EH (cell line): ENCODE data around the gene NBPF1.
A peak's percentile ranks its signal among the peaks of the same experiment; 100 is the strongest.
"Not testable (repeated sequence)": the region's sequence is repeated elsewhere in the genome, so short reads cannot be mapped to it uniquely, and the experiment has no call there.

Experiments used
- DNase-seq: peaks from one replicate; pipeline ENCODE4 v3.0.0-alpha.2; 2015; ENCODE audit warnings: low read depth

The NBPF1 gene

DNA sequence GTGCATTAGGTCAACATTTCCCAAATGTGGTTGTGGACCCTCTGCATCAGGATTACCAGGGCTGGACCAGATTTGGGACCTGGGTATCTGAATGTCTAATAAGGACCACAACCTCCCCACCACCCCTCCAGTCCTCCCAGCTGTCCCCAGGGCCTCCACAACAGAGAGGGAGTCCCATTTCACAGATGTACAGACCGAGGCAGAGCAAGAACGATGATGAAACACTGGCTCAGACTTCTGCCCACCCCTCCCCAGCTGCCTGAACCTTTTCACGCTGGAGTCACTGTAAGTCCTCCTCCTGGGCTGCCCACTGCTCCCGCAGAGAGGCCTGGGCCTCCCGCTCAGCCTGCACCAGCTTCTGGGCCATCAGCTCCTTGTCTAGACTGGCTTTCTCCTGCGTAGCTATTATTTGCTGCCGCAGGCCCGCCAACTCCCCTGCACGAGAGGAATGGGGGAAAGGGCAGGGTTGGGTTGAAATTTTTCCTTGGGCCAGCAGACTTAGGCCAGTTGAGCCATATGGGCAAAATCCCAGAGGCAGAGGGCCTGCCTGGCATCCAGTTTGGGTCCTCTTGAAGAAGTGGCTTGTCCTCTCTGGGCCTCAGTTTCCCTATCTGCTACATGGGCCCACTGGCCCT, 8.4 kb upstream of the NBPF1 start:
- not testable (repeated sequence) for DNase-seq

DNA sequence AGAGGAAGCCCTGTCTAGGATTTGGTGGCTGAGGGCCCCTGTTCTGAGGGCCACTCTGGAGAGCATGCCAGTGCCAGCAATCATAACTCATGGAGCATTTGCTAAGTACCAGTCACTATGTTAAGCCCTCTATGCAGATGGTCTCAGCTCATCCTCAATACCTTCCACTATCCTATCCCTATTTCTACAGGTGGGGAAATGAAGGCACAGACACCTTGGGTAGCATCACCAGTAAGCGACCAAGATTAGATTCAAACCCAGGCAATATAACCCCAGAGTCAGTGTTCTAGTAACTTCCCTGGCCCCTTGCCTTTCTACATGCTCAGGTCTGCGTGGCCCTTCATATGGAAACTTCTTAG, 7.9 kb upstream of the NBPF1 start:
- no peak for DNase-seq

DNA sequence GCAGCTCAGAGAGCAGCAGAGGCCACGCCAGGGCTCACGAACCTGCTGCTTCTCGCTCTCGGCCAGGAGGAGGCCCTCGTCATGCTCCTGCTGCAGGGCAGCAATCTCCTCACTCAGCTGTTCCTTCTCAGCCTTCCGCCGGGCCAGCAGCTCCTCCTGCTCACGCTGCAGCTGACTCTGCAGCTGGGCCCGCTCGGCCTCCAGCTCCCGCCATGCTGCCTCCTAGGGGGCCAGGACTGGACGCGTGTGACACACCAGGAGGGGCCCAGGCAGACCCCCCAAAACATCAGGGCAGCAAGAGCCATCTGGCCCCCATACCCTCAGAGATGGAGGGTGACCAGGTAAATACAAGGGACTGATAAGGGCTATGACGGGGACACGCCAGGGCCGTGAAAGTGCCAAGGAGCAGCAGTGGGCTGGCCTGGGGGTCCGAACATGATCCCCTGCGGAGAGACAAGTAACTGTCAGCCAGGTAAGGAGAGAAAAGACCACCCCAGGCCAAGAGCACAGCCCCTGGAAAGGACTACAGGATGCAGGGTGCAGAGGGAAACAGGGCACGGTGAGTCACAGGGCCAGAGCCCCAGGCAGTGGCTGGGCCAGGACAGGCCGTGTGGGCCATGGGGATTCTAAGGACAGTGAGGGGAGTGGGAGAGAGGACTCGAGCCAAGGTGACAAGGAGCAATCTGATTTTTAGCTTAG, 6.6 kb upstream of the NBPF1 start:
- not testable (repeated sequence) for DNase-seq

DNA sequence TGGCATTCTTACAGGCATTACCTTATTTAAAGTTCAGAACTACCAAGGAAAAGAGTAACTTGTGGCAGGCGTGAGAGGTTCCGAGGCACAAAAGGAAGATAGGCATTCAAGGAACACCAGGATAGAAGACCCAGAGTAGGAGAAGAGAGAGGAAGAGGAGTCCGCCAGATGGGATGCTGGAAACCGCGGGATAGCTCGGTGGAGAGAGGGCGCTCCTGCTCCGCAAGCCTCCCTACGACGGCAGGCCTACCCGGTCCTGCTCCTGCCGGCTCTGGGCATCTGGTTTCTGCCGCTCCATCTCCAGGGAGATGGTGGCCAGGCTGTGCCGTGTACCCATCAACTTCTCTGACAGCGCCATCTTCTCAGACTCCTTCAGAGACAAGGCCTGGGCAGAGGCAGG, 5.4 kb upstream of the NBPF1 start:
- no peak for DNase-seq

DNA sequence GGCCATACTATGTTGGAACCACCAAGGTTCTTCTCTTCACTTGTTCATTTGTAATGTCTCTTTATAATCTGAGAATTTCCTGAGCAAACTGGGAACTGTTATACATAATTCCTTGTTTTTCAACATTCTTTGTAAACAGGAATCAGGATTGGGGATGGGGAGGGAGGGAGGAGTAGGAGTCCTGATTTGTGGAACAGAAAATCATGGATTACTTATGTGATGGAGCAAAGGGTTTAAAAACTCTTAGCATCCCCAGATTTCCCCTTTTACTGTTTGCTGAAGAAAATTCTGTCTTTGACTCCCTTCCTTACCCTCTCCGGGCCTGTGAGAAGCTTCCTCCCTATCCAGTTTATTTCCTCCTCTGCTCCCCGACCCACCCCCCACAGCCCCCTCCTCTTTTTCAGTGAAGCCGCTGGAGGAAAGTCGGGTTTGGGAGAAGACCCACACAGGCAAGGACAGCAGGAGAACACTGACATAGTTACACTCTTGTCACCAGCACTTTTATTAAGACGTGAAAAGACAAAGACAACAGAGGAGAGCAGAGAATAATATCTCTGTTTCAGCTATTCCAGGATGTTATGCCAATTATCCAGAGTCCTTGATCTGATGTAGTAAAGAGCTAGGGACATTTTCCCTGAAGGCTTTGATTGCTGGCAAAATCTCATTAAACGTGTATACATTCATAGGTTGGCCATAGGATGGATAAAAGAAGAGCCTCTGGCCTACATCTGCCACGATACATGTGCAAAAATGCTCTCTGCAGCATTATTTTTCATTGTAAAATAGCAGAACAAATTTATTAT, 4.6 kb upstream of the NBPF1 start:
- no peak for DNase-seq

DNA sequence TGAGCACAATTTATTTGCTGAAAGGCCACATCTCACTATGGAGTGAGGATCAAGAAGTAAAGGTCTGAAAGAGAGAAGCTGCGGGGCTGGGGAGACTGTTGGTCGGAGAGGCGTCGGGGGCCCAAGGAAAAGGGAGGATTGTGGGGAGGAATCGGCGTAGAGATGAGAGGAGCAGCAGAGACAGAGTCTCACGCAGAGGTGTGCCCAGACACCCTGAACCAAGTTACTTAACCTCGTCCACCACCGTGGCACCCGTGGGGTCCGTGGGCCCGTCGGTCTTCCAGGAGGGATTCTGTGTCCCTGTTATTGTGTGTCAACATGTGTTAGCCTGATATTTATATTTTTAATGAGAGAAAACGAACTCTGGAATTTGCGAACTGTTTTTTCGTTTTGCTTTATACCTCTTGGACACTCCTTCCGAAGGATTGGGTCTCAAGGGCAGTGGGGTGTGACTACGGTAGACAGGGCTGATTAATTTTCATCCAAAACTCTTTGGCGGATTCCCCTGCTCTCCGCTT, 3.8 kb upstream of the NBPF1 start:
- no peak for DNase-seq

DNA sequence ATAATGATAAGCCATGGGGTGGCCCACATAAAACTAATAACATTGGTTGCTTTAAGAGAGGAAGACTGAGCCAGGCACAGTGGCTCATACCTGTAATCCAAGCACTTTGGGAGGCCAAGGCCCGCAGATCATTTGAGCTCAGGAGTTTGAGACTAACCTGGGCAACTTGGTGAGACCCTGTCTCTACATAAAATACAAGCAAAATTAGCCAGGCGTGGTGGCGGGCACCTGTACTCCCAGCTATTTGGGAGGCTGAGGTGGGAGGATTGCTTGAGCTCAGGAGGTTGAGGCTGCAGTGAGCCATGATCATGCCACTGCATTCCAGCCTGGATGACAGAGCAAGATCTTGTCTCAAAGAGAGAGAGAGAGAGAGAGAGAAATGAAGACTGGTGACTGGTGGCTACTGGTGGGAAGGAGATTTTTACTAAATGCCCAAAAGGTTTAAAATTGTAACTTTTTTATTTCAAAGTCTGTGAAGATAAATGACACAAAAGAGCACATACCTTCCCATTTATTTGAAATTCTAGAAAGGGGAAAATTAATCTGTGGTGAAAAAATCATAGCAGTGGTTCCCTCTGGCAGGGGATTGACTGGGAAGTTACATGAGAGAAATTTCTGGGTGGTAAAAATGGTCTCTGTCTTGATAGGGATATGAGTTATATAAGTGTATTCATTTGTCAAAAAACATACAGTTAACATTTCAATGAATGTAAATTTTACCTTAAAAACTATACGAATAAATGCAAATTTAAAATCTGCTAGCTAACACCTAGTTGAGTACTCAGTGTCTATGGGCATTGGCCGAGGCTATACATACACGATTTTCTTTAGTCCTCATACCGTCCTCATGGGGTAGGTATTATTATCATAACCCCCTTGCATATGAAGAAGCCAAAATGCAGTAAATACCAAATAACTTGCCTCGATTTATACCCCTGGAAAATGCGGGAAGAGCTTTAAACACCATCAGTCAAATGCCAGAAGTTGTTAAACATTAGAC, 2.2 kb upstream of the NBPF1 start:
- no peak for DNase-seq

DNA sequence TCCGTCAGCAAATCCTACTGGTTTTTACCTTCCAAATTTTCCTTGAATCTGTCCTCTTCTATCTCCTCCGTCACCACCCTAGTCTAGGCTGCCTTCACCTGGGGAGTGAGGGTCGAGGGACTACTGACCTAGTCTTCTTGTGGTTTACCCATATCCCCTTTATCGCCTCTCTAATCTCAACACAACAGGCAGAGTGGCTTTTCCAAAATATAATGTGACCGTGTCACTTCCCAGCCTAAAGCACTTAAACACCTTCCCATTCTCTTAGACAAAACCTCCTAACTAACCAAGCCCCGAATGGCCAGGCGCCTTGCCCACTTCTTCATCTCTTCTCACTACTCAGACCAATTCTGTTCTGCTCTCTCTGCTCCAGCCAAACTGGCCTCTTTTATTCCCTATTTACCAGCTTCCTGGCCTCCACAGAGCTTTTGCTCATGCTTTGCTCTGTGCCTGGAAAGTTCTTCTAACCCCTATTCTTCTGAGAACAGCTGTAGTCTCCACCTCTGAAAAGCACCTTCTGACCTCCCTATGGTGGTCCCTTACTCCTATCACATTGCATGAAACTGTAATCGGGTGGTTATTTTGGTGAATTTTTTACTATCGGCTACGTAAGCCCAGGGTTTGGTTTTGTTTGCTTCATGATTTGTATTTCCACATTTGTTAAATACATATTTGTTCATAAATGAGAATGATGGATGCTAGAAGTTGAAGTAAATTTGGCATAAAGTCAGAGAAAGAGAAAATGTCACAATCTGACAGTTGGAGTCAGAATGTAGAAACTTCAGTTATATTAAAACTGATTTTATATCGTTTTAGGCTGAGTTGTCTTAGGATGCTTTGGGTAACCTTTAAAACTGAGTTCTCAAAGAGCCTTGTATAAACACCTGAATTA, 1.2 kb upstream of the NBPF1 start:
- DNase-seq: no peak

DNA sequence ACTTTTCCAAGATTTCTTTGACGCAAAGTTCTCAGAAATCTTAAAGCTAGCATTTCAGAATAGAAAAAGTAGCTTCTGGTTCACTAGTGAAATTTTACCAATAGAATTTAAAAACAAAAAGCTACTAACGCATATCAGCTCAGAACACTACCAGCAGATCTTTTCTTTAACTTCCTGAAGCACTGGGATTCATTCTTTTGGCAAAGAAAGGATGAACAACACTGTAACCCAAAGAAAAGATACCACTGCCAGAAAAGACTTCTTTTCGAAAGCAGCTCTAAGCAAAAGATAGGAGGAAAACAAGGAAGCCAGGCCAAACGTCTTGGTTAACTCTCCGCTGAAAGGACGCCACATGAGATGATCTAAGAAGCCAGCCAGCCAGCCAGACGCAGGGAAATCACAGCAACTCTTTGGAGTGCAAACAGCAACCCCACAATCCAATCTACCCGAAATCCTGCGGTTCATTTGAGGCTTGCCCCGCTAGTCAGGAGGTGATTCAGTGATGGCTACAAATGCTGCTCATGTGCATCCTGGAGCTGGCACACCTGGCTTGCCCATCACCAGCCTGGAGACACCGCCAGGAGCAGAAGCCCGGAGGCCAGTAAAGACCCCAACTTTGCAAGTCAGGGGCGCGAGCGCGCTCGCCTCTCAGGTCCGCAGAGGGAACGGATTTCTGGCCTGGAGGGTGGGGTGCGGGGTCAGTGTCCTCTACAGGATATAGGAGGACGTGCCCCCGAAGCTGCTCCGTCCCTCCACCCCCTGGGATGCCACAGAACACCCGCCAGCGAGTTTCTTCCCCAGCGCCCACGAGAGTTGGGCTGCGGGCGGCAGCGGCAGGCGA, 812 bp downstream of the NBPF1 start:
- DNase-seq: peak; percentile 88

DNA sequence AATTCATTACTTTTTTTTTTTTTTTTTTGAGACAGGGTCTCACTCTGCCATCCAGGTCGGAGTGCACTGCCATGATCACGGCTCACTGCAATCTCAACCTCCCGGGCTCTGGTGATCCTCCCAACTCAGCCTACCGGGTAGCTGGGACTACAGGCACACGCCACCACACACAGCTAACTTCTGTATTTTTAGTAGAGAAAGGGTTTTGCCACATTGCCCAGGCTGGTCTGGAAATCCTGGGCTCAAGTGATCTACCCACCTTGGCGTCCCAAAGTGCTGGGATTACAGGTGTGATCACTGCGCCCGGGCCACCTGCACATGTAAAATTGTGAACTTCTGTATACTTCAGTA, 1.4 kb downstream of the NBPF1 start:
- DNase-seq: not testable (repeated sequence)

DNA sequence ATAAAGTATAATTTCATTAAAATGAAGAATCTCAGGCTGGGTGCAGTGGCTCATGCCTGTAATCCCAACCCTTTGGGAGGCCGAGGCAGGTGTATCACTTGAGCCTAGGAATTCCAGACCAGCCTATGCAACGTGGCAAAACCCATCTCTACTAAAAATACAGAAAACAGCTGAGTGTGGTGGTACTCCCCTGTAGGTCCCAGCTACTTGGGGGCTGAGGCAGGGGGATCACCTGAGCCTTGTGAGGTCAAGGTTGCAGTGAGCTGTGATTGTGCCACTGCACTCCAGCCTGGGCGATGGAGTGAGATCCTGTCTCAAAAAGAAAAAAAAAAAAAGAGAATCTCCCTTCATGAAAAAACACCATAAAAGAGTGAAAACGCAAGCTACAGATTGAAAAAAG, 2.2 kb downstream of the NBPF1 start:
- not testable (repeated sequence) for DNase-seq

DNA sequence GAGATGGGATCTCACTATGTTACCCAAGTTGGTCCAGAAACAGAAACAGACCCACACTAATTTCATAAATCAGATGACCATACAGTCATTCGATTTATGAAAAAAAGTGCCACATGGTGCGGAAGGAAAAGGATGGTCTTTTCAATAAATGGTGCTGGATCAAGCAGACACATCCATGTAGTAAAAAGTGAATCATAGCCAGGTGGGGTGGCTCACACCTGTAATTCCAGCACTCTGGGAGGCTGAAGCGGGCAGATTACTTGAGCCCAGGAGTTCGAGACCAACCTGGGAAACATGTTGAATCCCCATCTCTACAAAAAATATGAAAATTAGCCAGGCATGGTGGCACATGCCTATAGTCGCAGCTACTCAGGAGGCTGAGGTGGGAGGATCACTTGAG, 2.8 kb downstream of the NBPF1 start:
- DNase-seq: not testable (repeated sequence)

DNA sequence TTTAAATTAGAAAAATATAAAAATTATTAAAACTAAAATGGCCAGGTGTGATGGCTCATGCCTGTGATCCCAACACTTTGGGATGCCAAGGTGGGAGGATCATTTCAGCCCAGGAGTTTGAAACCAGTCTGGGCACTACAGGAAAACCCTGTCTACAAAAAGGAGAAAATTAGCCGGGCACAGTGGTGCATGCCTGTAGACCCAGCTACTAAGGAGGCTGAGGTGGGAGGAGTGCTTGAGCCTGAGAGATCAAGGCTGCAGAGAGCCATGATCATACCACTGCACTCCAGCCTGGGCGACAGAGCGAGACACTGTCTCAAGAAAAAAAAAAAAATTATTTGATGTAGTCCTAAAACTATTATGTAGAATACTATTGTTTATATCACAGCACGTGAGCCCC, 3.6 kb downstream of the NBPF1 start:
- DNase-seq: not testable (repeated sequence)

DNA sequence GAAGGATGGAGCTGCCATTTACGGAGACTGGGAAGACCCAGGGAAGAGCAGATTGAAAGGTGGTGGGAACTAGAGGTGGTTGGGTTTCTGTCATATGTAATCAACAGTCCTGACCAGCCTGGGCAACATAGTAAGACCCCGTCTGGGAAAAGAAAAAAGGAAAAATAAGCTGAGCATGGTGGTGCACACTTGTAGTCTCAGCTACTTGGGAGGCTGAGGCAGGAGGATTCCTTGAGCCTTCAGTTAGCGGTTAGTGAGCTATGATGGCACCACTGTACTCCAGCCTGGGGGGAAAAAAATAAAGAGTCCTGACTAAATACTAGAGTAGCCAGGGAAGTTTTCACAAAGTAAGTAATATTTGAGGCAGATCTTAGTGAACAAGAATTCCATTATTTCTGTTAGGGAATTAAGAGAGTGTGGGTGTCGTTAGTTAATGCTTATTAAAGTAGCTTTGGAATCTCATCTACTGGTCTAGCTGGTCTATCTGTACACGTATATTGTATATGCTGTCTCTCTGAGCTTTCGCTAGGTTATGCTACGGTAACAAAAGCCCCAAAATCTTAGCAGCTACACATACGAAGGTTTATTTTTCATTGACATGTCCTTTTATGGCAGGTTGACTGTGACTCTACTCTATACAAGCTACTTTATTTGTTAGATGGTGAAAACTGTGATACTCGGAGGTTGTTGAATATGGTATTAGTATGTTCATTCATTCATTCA, 4.4 kb downstream of the NBPF1 start:
- DNase-seq: no peak

DNA sequence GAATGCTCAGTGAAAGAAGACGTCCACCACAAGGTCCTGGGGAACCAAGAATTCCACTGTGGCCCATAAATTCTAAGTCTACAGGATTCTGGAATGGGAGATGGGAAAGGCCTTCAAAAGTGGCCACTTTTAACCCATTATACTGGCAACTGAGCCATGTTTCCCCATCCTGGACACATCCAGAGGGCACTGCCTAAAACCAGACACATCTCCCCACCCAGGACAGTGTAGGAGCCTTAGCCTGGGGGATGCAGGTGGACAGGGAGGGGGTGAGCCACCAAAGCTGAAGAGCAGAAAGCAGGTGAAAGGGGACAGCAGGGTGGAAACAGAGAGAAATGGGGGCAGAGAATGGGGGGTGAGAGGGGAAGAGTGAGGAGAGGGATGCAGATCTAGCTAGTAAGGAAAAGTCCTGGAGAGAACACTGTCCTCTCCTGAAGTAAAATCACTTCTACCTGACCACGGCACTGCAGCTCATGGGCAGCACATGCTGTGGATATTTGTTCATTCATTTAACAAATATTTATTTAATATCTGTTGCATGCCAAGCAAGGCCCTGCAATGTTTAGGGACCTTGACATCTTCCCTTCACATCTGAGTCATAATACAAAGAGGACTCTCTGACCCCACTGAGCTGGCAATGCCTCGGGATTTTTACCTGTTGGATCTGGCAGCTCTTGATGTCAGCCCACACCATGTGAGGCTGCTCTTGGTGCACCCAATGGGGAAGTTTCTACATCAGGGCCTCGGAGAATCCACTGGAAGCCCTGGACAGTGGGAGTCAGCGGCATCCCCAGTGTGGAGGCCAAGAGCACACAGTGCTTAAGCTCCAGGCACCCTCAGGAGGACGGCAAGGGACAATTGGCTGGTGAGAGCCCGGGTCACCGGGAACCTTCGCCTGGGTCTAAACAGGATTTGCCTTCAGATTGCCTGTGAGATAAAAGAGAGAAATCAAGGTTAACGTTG, 5.2 kb downstream of the NBPF1 start:
- not testable (repeated sequence) for DNase-seq

DNA sequence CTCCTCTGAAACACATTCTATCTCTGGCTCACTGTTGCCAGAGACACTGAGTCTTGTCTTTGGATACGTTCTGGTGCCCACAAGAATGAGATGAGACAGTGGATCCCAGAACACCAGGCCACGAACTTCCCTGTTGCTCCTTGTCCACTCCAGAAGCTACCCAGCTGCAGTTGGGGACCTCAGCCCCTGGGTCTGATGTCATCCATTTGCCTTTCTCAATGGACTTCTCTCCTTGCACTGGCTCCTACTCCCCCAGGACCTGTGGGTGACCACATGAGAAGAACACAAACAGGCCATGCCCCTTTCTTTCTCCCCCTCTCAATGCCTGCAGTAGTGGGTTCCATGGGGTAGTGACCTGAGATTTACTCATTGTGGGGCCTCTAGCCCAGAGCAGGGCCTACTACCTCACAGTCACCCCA, 5.9 kb downstream of the NBPF1 start:
- no peak for DNase-seq

DNA sequence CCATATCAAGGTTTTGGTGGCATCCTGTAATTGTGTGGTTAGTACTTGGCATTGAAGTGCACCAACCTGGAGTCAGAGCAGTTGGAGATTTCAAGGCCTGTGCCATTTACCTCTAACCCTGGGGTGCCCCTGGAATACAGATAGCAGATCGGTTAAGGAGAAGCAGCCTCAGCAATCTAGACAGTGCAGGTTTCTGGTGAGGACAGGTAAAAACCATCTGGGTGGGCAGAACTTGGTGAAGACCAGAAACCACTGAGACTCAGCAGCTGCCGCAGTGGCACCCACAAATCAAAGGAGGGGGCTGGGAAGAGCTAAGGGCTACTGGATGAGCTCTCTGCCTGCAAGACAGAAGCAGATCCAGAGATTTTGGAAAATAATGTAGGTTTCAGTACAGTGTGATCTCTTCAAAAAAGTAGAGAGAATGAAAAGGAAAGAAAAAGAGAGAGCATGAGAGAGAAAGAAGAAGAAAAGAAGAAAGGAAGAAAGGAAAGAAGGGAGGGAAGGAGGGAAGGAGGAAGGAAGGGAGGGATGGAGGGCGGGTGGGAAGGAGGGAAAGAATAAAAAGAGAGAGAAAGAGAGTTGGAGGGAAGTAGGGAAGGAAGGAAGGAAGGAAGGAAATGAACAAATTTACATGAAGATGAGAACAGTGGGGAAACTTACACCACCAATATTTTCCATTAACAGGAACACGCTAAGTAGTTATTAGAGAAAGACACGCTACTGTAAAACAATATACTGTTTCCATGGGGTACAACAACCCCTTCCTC, 6.5 kb downstream of the NBPF1 start:
- not testable (repeated sequence) for DNase-seq
